Ovary (tissue), 3 donors: ENCODE results near the gene FAM107B.

Source experiments
- EP300 ChIP-seq: sonication (generic); formaldehyde crosslinking; IDR thresholded peaks from one replicate; pipeline ENCODE4 v1.6.1; 2017; ENCODE audit warnings: antibody characterized with exemption
- TF ChIP-seq, protein P1 (sequence below), 3 donors: fragments of 450-650 bp in 2 of 3; fragments of 200-600 bp in 1 of 3; IDR thresholded peaks; one replicate each; pipeline versions ENCODE4 v1.5.1 to v1.8.0; 2016 to 2022; ENCODE audit warnings: antibody characterized with exemption in 3 of 3, mild to moderate bottlenecking in 1 of 3
- donor health status: DM: no; HTN: no; CAD: no.

DNA sequence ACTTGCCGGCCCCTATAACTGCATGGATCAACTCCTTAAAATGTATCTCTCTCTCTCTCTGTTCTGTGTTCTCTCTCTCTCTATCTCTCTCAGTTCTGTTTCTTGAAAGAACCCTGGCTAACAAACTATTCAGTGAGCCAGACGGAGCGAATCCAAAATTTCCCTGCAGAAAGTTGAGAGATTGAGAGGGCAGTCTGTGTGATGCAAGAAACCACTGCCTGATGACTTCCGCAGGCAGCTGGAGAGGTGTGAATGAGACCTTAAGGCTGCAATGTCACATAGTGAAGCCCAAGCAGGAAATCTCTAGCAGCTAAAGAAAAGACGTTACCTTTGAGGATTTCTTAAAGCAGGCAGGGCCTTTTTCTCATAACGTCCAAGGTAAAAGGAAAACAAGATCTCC lies 17.3 kb downstream of the FAM107B start:
- no peak for TF ChIP-seq EP300
- TF ChIP-seq, protein P1, sequence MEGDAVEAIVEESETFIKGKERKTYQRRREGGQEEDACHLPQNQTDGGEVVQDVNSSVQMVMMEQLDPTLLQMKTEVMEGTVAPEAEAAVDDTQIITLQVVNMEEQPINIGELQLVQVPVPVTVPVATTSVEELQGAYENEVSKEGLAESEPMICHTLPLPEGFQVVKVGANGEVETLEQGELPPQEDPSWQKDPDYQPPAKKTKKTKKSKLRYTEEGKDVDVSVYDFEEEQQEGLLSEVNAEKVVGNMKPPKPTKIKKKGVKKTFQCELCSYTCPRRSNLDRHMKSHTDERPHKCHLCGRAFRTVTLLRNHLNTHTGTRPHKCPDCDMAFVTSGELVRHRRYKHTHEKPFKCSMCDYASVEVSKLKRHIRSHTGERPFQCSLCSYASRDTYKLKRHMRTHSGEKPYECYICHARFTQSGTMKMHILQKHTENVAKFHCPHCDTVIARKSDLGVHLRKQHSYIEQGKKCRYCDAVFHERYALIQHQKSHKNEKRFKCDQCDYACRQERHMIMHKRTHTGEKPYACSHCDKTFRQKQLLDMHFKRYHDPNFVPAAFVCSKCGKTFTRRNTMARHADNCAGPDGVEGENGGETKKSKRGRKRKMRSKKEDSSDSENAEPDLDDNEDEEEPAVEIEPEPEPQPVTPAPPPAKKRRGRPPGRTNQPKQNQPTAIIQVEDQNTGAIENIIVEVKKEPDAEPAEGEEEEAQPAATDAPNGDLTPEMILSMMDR (IDR thresholded peaks at IDR 0.05): no peak
